Measurements from ENCODE around the gene PKN1.

Gene PKN1

DNA sequence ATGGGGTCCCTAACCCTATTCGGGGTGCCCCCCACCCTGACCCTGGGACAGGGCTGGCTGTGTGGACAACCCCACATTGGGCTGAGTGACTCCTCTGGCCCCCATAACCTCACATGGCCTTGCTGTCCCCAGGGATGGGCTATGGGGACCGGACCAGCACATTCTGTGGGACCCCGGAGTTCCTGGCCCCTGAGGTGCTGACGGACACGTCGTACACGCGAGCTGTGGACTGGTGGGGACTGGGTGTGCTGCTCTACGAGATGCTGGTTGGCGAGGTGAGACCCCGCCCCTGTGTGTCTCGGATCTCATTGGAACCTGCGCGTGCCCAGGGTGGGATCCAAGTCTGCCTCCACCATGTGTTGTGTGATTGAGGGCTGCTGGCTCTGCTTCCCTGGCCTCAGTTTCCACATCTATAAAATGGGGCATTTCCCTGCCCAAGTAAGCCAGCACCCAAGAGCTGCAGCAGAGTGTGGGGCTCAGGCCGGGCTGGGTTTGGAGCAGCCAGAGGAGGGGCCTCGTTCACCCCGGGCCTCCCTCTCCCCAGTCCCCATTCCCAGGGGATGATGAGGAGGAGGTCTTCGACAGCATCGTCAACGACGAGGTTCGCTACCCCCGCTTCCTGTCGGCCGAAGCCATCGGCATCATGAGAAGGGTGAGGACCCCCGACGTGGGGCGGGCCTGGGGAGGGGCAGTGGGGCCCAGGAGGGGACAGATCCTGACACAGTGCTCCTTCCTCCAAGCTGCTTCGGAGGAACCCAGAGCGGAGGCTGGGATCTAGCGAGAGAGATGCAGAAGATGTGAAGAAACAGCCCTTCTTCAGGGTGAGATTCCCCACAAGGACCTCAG, 37.1 kb downstream of the PKN1 start:
- DNase-seq = no peak

DNA sequence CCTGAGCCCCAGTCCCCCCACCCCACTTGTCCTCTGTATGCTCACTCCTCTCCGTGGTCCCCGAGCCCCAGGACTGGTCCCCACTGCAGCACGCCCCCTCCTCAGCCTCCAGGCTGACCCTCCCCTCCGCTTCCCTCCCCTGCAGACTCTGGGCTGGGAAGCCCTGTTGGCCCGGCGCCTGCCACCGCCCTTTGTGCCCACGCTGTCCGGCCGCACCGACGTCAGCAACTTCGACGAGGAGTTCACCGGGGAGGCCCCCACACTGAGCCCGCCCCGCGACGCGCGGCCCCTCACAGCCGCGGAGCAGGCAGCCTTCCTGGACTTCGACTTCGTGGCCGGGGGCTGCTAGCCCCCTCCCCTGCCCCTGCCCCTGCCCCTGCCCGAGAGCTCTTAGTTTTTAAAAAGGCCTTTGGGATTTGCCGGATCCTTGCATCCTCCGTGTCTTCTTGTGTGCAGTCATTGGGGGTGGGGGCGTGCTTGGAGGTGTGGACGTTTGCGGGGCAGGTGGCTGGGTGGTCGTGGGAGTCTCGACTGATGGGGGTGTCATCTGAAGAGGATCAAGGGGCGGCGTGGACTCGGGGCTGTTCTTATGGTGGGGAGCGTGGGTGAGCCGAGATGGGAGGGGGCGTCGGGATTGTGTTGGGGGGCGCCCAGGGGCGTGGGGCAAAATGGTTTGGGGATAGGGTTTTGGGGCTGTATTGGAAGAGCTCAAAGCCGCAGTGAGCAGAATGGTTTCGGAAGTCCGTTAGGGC, 38.5 kb downstream of the PKN1 start:
- no peak for DNase-seq

DNA sequence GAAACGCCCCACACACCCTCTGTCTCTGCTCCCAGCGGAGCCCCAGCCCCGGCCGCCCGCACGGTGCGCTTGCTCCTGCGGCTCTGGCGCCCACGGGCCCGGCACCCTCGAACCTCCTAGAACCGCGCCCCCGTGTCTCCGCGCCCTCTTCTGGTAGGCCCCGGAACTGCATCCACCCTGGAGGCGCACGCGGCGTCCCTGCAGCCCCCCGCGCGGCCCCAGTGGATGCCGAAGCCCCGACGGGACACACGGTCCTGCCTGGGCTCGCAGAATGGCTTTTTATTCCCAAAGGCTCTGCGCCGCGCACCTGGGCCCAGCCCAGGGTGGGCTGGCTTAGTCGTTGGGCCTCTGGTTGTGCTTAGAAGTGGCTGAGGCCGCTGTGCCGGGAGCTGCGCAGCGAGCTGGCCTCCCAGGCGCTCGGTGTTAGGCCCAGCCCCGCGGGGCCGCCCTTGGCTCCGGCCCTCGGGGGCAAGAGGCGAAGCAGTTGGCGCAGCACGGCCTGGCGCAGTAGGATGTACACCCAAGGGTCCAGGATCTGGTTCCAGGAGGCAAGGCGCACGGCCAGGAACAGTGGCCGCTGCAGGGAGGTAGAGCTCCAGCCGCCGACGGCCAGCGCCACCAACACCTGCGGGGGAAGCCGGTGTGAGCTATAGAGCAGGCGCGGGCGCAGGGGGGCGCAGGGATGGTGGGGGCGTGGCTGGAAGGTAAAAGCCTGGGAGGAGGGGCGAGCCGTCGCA, 39.3 kb downstream of the PKN1 start:
- DNase-seq = peak; percentile 44

DNA sequence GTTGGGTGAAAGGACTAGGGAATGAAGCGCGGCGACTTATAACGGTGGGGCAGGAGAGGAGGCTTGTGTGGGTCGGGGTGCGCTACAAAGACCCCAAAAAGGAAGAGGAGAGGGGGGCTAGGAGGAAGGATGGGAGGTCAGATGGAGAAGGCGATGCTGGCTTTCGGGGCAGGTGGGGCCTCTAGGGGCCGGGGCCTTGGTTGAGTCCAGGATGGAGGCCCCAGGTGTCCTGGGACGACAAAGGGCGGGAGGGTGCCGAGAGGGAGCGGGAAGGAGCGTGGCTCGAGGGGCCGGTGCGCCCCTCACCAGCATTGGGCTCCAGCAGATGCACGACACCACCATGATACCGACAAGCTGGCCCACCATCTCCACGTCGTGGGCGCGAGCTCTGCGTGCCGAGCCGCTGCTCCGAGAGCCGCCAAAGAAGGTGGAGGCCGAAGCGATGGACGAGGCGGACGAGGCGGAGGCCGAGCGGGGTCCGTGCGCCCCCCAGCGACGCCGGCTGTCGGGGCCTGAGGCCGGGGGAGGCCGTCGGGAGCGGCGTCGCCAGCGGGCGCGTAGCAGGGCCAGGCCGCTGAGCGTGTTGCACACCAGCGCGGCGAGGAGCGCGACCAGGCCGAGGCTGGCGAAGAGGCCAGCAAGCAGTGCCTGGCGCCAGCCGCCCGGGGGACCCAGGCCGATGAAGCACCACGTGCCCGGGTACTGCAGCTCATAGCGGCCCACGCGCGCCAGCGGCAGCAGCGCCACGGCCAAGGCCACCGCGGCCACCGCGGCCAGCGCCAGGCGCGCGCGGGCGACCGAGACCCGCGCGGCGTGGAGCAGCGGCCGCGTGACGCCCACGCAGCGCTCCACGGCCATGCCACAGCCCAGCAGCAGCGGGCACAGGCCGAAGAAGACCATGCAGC, 40.2 kb downstream of the PKN1 start:
- no peak for DNase-seq

DNA sequence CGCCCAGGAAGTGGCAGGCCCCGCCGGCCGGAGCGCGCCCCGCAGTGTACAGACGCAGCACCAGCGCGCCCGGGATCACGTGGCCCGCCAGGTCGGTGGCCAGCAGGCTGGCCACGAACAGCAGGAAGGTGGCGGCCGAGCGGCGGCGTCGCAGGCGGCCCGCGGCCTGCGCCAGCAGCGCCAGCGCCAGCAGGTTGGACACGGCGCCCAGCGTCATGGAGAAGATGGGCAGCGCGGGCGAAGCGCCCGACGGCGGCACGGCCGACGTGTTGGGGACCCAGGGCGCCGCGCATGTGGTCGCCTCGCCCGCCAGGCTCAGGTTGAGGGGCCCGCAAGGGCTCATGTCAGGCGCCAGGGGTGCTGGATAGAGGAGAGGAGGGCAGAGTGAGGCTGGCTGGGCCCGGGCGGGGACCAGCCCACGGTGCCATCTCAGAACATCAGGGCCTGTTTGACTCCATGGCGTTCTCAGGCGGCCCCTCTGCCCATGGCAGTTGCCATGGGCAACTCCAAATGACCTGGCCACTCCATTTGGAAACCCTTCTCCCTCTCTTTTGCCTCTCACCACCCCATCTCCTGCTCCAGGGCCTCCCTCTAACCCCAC, 41.0 kb downstream of the PKN1 start:
- DNase-seq = no peak

DNA sequence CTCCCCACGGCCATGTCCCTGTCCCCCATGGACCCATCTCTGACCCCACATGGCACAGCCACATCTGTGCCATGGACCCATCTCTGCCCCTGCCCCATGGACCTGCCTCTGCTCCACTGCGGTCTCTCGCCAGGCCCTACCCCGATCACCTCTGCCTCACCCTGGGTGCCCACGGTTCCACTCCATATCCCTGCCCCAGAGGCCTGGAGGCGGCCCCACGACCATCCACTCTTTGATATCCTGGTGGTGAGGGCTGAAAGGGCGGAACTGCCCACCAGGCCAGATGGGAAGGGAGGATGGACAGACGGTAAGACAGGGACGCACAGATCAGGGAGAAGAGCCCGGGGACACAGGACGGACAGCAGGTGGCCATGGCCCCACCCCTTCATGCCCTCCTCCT, 41.7 kb downstream of the PKN1 start:
- no peak for DNase-seq

DNA sequence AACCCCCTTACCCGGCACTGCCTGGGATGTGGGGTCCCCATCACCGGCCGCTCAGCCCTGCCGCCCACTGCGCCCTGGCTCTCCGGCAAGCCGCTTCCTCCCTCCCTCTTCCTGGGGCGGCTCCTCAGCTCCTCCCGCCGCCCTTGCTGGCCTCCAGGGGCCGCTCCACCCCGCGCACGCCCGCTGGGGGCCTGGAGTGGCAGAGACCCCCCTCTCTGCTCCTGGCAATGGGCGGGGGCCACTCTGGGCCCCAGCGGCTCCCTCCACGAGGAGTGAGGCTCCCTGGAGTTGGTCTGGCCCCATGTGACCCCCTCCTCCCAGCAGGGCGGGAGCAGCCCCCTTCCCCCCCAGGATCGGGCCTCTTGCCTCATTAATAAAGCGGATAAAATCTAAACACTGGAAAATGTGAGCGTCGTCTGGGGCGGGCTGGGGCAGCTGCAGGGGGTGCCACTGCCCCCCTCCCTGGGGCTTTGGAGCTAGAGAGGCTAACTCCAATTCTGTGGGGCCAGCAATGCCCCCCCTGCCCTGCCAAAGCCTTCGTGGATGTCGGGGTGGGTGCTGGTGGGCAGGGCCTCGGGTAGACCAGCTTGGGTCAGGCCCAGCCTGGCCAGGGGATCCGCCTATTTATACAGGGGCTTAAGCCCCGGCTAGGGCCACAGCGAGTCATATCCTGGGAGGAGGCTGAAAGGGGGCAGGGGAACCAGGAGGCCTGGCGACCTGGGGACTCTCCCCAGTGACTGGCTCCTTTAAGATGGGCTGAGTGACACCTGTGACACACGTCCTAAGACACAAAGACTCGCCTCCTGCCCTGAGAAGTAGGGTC, 42.4 kb downstream of the PKN1 start, which contains the start of gene PTGER1:
Gene PTGER1, minus strand, starts transcription at position 104 of the 823 bp plus-strand sequence. CDS start 1,034 bp downstream, outside the sequence.
- peak; percentile 29 for DNase-seq

DNA sequence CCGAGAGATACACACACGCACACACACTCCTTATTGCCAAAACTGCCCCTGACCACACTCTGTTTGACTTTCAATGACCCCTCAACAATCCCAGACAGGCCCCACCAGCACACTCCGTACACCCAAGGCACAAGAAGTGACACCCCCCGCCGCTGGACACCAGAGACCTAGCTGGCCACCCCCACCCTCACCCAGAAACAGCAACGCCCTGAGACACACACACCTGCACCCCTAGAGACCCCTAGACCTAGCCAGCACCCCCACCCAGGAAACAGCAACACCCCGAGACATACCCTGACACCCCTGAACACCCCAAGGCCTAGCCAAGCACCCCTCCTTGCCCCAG, 43.2 kb downstream of the PKN1 start:
- DNase-seq = no peak

DNA sequence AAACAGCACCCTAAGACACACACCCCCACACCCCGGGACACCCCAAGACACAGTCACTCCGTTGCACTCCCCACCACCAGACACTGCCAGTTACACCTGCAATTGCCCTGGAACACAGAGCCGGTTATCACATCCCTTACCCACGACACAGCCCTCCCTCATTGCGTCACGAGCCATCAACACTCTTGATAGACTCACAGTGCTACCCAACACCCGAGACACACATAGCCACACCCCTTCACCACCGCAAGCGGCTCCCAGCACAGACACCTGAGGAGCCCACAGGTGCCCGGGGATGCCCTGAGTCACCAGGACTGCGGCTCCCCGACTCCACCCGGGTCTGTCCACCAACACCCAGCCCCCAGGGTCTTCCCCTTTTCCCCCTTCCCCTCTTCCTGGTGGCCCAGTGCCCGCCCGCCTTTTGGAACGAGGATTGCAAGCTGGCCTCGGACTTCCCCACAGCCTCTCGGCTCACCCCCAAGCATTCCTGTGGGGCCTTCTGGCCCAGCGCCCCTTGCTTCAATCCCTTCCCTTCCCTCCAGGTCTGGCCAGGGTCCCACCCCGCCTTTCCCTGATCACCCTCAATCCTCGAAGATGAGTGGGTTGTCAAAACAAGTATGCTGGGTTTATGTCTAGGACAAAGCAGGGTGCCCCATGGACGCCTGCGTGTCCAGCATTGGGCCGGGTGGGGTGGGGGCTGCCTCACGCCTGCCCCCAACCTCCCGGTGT, 43.7 kb downstream of the PKN1 start:
- peak; percentile 70 for DNase-seq

DNA sequence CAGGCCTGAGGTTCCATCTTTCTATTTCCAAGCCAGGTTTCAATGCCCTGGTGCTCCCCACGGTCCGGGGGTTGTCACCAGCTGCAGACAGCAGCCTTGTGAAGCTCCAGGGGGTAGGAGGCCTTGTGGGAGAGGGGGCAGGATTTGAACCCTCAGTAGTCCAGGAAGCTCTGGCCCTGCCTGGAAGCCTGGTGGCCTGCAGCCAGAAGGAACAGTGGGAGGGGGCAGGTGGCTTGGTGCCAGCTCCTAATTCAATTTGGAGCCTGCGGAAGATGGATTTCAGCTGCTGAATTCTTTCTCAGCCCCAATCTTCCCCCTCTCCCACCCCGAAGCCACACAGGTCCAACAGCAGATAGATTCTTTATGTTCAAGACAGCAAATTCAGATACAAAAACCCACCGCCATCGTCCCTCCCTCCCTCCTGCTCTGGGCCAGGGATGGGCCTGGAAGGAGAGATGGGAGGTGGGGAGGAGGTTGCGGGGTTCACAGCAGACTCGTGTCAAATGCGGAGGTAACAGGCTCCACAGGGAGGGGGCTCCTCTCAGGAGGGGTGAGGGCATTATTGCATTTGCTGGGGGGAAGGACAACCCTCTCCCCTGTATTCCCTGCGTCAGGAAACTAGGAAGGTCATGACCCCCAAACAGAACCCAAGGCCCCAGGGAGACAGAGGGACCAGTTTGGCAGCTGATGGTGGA, 44.5 kb downstream of the PKN1 start:
- peak; percentile 43 for DNase-seq

DNA sequence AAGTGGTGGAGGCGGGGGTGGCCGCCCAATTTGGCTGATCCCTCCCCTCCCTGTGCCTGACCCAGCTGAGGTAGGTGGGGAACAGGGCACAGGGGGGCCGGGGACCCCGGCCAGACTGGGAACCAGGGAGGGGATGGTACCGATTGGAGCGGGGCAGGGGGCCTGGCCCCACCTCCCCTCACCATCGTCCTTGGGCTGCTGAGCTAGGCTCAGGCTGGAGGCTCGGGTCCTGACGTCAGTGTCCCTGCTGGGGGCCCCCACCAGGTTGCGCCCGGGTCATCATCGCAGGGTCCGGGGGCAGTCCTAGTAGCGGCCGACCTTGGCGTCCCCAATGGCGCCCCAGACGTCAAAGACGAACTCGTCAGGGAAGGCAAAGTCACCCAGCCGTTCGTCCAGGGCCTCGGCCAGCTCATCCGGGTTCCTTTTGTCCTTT, 45.0 kb downstream of the PKN1 start:
- no peak for DNase-seq

DNA sequence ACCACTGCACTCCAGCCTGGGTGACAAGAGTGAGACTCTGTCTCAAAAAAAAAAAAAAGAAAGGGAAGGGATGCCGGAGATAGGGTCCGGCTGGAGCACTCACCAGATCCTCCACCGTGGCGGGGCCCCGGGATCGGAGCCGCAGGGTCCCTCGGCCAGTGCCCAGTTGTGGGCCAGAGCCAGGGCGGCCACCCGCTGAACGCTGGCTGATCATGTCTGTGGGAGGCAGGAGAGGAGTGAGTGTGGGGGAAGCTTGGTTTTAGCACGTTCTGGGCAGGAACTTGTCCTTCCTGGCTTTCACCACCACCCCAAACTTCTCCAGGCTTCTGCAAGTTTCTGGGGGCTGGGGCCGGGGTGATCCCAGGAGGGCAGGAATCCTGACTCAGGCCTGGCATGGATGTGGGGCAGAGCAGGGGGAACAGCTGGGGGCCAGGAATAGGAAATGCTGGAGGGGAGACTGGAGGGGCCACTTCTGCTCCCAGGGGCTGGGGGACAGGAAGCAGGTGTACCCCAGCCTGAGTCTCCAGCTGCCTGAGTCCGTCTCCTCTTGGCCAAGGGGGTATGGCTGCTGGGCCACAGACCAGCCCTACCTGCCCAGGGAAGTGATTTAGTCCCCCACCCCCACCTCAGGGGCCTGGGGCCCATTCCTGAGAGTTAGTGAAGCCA, 46.3 kb downstream of the PKN1 start:
- DNase-seq = no peak

DNA sequence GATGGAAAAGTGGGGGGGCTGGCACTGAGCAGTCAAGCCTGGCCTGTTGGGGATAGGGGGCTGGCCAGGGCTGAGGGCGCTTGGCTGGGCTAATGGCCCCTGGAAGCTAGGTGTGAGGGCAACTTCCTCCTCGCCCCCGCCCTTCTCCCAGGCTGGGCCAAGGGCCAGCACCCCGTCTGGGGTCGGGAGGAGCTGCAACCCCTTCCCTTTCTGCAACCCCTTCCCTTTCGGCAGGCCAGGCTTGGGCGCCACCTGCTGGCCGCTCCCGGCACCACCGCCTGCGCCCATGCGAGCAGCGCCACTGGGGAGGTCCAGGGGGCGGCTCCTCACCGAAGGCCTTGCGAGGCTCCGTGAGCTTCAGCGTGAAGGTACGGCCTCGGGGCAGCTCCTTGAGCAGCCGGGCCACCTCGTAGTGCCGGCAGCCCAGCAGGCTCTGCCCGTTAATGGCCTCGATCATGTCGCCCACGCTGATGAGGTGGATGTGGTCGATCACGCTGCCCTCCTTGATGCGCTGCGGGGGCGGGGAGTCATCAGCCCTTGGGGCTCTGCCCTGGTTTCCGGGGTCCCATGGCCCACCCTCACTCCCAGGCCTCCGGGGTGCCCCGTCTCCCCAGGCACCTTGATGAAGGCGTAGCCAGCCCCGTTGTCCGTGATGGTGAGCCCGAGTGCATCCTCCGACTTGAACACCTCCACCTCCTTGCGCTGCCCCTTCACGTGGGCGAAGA, 47.0 kb downstream of the PKN1 start:
- DNase-seq = peak; percentile 27

DNA sequence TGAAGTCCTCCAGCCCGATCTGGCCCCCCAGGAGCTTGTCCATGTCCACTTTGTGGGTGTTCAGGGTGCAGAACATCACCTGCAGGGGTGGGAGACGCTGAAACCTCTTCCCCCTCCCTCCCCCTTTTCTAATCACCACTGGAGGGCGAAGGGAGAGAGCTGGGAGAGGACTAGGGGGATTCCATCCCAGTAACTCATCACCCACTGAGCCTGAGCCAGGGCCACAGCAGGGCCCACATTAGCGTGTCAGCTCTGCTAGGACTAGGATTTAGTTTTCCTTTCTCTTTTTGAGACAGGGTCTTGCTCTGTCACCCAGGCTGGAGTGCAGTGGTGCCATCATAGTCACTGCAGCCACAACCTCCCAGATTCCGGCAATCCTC, 47.6 kb downstream of the PKN1 start:
- DNase-seq = peak; percentile 63

DNA sequence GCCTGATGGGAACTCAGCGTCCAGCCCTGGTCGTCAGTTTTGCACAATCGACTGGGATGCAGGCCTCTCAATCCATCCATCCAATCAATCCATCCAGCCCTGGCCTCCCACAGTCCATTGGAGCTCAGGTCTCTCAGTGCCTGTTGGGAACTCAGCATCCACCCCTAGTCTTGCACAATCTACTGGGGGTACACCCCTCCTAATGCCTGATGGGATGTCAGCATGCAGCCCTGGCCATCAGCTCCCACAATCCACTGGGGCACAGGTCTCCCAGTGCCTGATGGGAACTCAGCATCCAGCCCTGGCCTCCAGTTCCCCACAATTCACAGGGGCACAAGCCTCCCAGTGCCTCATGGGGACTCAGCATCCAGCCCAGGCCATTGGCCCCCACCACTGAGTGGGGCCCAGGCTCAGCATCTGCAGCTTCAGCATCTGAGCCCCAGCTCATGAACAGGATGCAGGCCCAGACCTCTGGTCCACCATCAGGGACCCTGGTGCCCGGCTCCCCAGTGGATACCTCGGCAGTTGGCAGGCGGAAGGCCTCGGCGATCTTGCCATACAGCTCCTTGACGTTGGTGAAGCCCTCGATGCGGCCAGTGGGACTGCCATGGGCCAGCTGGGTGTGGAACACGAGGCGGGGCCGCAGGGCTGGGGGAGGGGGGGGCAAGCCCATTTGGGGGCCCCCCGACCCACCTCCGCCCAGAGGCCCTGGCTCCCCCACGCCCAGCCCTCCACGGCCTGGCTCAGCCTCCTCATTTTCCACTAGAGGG, 49.3 kb downstream of the PKN1 start:
- no peak for DNase-seq

DNA sequence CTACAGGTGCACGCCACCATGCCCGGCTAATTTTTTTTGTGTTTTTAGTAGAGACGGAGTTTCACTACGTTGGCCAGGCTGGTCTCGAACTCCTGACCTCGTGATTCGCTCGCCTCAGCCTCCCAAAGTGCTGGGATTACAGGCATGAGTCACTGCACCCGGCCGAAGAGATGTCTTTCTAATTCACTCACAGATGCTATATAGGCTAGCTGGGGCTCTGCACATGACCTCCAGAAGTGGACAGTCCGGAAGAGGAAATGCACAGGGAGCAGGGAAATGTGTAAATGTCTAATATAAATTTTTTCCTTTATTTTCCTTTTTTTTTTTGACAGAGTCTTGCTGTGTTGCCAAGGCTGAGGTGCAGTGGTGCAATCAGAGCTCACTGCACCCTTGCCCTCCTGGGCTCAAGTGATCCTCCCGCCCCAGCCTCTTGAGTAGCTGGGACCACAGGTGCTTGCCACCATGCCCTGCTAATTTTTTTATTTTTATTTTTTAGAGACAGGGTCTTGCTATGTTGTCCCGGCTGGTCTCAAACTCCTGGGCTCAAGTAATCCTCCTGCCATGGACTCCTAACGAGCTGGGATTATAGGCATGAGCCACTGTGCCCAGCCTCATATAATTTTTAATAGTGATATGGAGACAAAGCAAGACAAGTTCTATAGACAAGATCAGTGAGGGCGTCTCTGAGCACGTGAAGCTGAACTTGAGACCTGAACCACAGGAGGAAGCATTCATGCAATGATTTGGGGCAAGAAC, 54.4 kb downstream of the PKN1 start:
- no peak for DNase-seq
